IPS-NIHi7 (cell line): Measurements from ENCODE around the gene SEC61B.

Source experiments
- DNase-seq: peaks from one replicate; pipeline ENCODE4 v3.0.0; 2012; ENCODE audit warnings: mixed read lengths; ENCODE audit errors: extremely low spot score

The SEC61B gene

GRCh38 chr9:99221621-99222415, at the start of gene SEC61B, which contains the start of gene ALG2:
SEC61B (plus strand) TSS chr9:99222282; CDS start chr9:99222364, 82 bp downstream.
ALG2 (minus strand) TSS chr9:99221942; CDS start chr9:99221894, 48 bp downstream.
- DNase-seq = peak; percentile 96

GRCh38 chr9:99173570-99174504, 48.2 kb upstream of the SEC61B start:
- DNase-seq = no peak

GRCh38 chr9:99176527-99177013, 45.5 kb upstream of the SEC61B start:
- DNase-seq = no peak

GRCh38 chr9:99177576-99178366, 44.3 kb upstream of the SEC61B start:
- no peak for DNase-seq

GRCh38 chr9:99178912-99179872, 42.9 kb upstream of the SEC61B start:
- no peak for DNase-seq

- no peak for DNase-seq
Measured at GRCh38 chr9:99180199-99180598, 41.9 kb upstream of the SEC61B start.

- DNase-seq = no peak
Measured at GRCh38 chr9:99180662-99181061, 41.4 kb upstream of the SEC61B start.

- DNase-seq = no peak
Measured at GRCh38 chr9:99181206-99181605, 40.9 kb upstream of the SEC61B start.

GRCh38 chr9:99181621-99182020, 40.5 kb upstream of the SEC61B start:
- no peak for DNase-seq

GRCh38 chr9:99182356-99182755, 39.7 kb upstream of the SEC61B start:
- DNase-seq = no peak

GRCh38 chr9:99183616-99184015, 38.5 kb upstream of the SEC61B start:
- no peak for DNase-seq

- DNase-seq = no peak
Measured at GRCh38 chr9:99184110-99184474, 38.0 kb upstream of the SEC61B start.

GRCh38 chr9:99184475-99185347, 37.4 kb upstream of the SEC61B start:
- peak; percentile 90 for DNase-seq

- DNase-seq = no peak
Measured at GRCh38 chr9:99185348-99185632, 36.8 kb upstream of the SEC61B start.

- no peak for DNase-seq
Measured at GRCh38 chr9:99185934-99186333, 36.1 kb upstream of the SEC61B start.

- no peak for DNase-seq
Measured at GRCh38 chr9:99187311-99187710, 34.8 kb upstream of the SEC61B start.

- DNase-seq = no peak
Measured at GRCh38 chr9:99189186-99189585, 32.9 kb upstream of the SEC61B start.

- no peak for DNase-seq
Measured at GRCh38 chr9:99189887-99190596, 32.0 kb upstream of the SEC61B start.
